HG03159 (cell line): ENCODE measurements around the gene BRIP1.
"Not testable (repeated sequence)": the region's sequence is repeated elsewhere in the genome, so short reads cannot be mapped to it uniquely, and the experiment has no call there.

ENCODE experiments used
- ATAC-seq: cut with Tn5 transposase; IDR thresholded peaks from one replicate; pipeline ENCODE4 v1.9.1; 2021; ENCODE audit warnings: mild to moderate bottlenecking, moderate library complexity; ENCODE audit not compliant: unreplicated experiment

Gene BRIP1

DNA sequence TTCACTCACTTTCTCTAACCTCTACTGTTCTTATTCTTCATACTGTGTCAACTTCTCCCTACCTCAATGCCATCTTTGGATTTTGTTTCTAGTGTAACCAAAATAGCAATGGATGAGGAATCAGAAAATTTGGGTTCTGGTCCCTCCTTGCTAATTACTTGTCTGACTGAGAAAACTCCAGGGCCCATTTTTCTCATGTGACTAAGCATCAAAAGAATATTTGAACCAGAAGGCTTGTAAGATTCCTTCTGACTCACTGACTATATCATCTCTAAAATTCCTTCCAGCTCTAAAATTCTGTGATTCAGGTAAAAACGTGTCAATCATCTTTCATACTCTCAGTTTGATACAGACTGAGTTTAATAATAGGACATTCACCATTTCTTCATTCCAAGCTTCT, 57.9 kb downstream of the BRIP1 start:
- ATAC-seq, result no peak

DNA sequence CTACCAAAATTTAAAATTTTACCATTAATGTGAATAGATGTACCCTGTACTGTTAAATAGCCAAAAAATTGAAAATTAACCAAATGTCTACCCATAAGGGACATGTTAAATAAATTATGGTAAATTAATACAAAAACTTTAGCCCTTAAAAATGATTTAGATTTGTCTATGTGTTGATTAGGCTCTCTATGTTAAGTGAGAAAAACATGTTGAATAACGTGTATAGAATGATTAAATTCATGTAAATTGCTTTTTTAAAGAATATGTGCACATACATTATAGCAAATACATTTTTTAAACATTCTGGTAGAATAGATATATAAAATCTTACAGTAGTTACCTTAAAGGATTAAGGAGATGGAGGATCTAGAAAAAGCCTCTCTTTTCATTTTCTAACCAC, 59.5 kb downstream of the BRIP1 start:
- ATAC-seq, result no peak

DNA sequence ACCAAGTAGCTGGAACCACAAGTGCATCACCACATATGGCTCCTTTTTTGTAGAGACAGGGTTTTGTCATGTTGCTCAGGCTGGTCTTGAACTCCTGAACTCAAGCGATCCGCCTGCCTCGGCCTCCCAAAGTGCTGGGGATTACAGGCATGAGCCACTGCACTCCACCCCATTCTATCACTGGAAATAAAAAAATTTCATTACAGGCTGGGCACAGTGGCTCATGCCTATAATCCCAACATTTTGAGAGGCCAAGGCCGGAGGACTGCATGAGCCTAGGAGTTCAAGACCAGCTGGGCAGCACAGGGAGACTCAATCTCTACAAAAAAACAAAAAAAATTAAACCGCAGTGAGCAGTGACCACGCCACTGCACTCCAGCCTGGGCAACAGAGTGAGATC, 60.1 kb downstream of the BRIP1 start:
- ATAC-seq, result no peak

GRCh38 chr17:61799812-61800484, 63.4 kb downstream of the BRIP1 start:
- no peak for ATAC-seq

DNA sequence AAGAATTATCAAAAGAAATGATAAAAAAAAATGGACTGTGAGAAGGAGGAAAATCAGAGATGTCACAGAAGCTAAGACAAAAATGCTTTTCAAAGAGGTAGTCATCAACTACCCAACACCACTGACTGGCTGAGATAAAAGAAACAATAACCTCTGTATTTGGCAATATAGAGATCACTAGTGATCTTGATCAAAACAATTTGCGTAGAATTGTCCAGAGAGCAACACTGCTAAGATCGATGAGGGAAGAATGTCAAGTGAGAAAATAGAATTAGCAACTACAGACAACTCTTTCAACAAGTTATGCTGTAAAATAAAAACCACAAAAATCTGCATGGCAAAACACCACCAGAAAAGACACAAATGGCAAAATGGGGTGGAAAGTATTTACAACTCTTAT, 66.0 kb downstream of the BRIP1 start:
- ATAC-seq, result no peak

GRCh38 chr17:61795546-61795945, 67.8 kb downstream of the BRIP1 start:
- ATAC-seq, result no peak

DNA sequence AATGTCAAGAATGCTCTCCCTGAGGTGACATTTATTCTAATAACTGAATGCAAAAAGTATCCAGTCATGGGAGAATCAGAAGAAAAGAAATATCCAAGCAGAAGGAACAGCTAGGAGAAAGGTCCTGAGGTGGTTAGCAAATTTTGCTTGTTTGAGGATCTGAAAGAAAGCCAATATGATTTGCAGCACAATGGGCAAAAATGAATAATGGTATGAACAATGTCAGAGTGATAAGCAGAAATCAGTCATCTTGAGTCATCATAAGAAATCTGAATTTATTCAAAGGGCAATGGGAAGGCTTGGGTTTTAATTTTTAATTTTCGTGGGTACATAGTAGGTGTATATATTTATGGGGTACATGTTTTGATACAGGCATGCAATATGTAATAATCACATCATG, 68.5 kb downstream of the BRIP1 start:
- no peak for ATAC-seq

- no peak for ATAC-seq
These were observed 69.1 kb downstream of the BRIP1 start for GRCh38 chr17:61794242-61794641.

DNA sequence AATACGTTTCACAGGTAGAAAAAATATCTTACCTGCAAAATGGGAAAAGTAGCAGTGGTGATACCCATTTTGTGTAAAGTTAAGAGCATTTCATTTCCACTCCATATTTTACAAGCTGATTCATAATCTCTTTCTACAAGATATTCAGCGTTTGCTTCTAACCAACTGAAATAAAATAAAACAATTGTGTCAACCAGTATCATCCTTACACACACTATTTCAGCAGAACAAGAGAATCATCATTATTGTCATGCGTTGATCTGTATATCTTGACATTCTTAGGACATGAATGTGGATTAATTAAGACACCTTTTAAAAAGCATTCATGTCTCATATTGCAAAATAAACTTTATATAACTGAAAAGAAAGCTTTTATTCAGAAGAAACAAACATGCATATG, 69.8 kb downstream of the BRIP1 start:
- ATAC-seq, result no peak

- ATAC-seq, result no peak
These were observed 73.5 kb downstream of the BRIP1 start for GRCh38 chr17:61789872-61790271.

GRCh38 chr17:61786088-61786487, 77.2 kb downstream of the BRIP1 start:
- no peak for ATAC-seq

GRCh38 chr17:61784510-61784909, 78.8 kb downstream of the BRIP1 start:
- ATAC-seq, result no peak

- ATAC-seq, result no peak
These were observed 79.6 kb downstream of the BRIP1 start for GRCh38 chr17:61783556-61784304.

DNA sequence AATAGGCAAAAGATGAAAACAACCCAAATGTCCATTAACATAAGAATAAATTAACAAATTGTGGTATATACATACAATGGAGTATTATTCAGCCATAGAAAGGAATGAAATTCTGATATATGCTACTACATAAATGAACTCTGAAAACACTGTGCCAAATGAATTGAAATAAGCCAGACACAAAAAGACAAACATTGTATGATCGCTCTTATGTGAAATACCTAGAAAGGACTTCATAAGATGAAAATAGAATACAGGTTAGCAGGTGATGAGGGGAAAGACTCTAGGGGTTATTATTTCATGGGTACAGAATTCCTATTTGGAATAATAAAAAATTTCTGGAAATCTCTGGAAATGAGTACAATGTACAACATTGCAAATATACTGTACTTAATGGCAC, 80.2 kb downstream of the BRIP1 start:
- no peak for ATAC-seq

DNA sequence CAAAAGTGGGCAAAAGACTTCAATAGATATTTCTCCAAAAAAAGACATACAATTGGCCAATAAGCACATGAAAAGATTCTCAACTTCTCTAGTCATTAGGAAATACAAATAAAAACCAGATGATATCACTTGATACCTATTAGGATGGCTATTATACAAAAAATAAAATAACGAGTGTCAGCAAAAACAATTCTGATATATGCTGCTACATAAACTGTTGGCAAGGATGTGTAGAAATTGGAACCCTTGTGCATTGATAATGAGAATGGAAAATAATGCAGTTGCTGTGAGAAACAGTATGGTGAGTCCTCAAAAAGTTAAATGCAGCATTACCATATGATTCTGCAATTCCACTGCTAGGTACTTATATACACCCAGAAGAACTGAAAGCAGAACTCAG, 80.6 kb downstream of the BRIP1 start:
- no peak for ATAC-seq

GRCh38 chr17:61775364-61775763, 88.0 kb downstream of the BRIP1 start:
- no peak for ATAC-seq

DNA sequence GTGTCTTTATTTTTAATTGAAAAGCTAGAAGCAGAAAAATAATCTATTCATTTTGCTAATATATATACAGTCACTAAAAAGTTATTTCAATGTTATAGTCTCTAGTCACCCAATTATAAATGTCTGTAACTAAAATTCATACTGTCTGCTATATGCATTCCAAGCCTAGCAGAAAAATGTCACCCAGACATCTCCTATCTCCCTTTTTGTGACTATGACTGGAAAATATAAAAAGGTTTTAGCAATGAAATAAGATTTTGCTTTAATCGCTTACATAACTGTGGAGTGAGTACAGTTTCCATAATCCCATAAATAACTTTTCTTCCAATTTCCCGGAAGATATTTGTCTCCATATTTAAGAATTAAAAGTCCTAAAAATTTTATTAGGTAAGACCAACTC, 88.6 kb downstream of the BRIP1 start:
- no peak for ATAC-seq

- ATAC-seq, result not testable (repeated sequence)
These were observed 89.2 kb downstream of the BRIP1 start for GRCh38 chr17:61774087-61774486.

- no peak for ATAC-seq
These were observed 92.4 kb downstream of the BRIP1 start for GRCh38 chr17:61770752-61771533.

GRCh38 chr17:61770043-61770442, 93.3 kb downstream of the BRIP1 start:
- no peak for ATAC-seq

- no peak for ATAC-seq
These were observed 94.9 kb downstream of the BRIP1 start for GRCh38 chr17:61768405-61768804.

- ATAC-seq, result no peak
These were observed 96.8 kb downstream of the BRIP1 start for GRCh38 chr17:61766520-61766919.
